GM23338 (cell line): ENCODE results near the gene AFF3. TPM values are rescaled to one million over a fixed set of nuclear protein-coding genes. Genes with fewer than 3 reads are reported as not detected.
"Not testable (repeated sequence)": the region's sequence is repeated elsewhere in the genome, so short reads cannot be mapped to it uniquely, and the experiment has no call there.

Experiments
- ATAC-seq: fragments of 200-7000 bp; cut with Tn5 transposase; 3 replicates; pipeline ENCODE4 v1.9.1; 2020
- DNase-seq: peaks from one replicate; pipeline ENCODE4 v3.0.0-alpha.2; 2015; ENCODE audit warnings: low spot score
- H2AFZ ChIP-seq: fragments of 200-600 bp; sonication (generic); 2 replicates; pipeline ENCODE4 v1.8.0; 2016; ENCODE audit warnings: antibody characterized with exemption, mild to moderate bottlenecking, moderate library complexity
- H3F3A ChIP-seq: fragments of 200-600 bp; sonication (generic); replicated peaks from 2 replicates; pipeline ENCODE4 v1.8.0; 2017; ENCODE audit warnings: antibody characterized with exemption, mixed run types, low read depth
- H3K27ac ChIP-seq: fragments of 200-600 bp; sonication (generic); 2 replicates; pipeline ENCODE4 v1.6.1; 2016; ENCODE audit warnings: low read depth
- H3K27me3 ChIP-seq: fragments of 200-600 bp; sonication (generic); 2 replicates; pipeline ENCODE4 v1.8.0; 2016; ENCODE audit warnings: mild to moderate bottlenecking, mixed run types, moderate library complexity; ENCODE audit not compliant: insufficient read depth
- H3K36me3 ChIP-seq: fragments of 200-600 bp; sonication (generic); 2 replicates; pipeline ENCODE4 v1.8.0; 2016; ENCODE audit warnings: mild to moderate bottlenecking; ENCODE audit not compliant: insufficient read depth
- H3K4me1 ChIP-seq: fragments of 200-600 bp; sonication (generic); 2 replicates; pipeline ENCODE4 v1.8.0; 2016; ENCODE audit warnings: mild to moderate bottlenecking, moderate library complexity; ENCODE audit not compliant: insufficient read depth
- H3K4me2 ChIP-seq: fragments of 200-600 bp; sonication (generic); 2 replicates; pipeline ENCODE4 v1.7.1; 2017; ENCODE audit warnings: mixed run types
- H3K4me3 ChIP-seq: fragments of 200-600 bp; sonication (generic); 2 replicates; pipeline ENCODE4 v1.6.1; 2016; ENCODE audit warnings: mixed run types
- H3K79me2 ChIP-seq: fragments of 200-600 bp; sonication (generic); replicated peaks from 2 replicates; pipeline ENCODE4 v1.8.0; 2017; ENCODE audit warnings: mild to moderate bottlenecking; ENCODE audit not compliant: insufficient read depth
- H3K9me2 ChIP-seq: fragments of 200-600 bp; sonication (generic); 2 replicates; pipeline ENCODE4 v1.8.0; 2017; ENCODE audit not compliant: insufficient read depth
- H4K20me1 ChIP-seq: fragments of 200-600 bp; sonication (generic); replicated peaks from 2 replicates; pipeline ENCODE4 v1.8.0; 2017; ENCODE audit warnings: mild to moderate bottlenecking; ENCODE audit not compliant: insufficient read depth
- H3K27ac Mint-ChIP-seq: 2 replicates; pipeline ENCODE4 v1.8.0; 2020; ENCODE audit warnings: inconsistent platforms, mild to moderate bottlenecking, moderate library complexity, mixed read lengths
- H3K27me3 Mint-ChIP-seq: 3 replicates; pipeline ENCODE4 v1.8.0; 2022; ENCODE audit warnings: low read depth, mild to moderate bottlenecking, moderate library complexity, mixed read lengths, inconsistent platforms; ENCODE audit not compliant: insufficient read depth, poor library complexity
- H3K36me3 Mint-ChIP-seq: 3 replicates; pipeline ENCODE4 v1.8.0; 2021; ENCODE audit warnings: low read depth, mild to moderate bottlenecking, inconsistent platforms, moderate library complexity, mixed read lengths
- H3K4me1 Mint-ChIP-seq: 3 replicates; pipeline ENCODE4 v1.8.0; 2020; ENCODE audit warnings: mild to moderate bottlenecking, inconsistent platforms, mixed read lengths
- H3K4me3 Mint-ChIP-seq: 3 replicates; pipeline ENCODE4 v1.8.0; 2021; ENCODE audit warnings: moderate library complexity, mild to moderate bottlenecking, inconsistent platforms, mixed read lengths
- H3K9me3 Mint-ChIP-seq: 3 replicates; pipeline ENCODE4 v1.8.0; 2020; ENCODE audit warnings: moderate library complexity, mild to moderate bottlenecking, inconsistent platforms, mixed read lengths
- CREB1 ChIP-seq: fragments of 250-450 bp; sonication (Bioruptor Pico); IDR thresholded peaks from 2 replicates; pipeline ENCODE4 v1.5.0; 2020; ENCODE audit warnings: low read depth, mild to moderate bottlenecking, moderate library complexity
- ETS1 ChIP-seq: IDR thresholded peaks from 2 replicates; pipeline ENCODE4 v1.6.1; 2016; ENCODE audit warnings: antibody characterized with exemption
- EZH2 ChIP-seq: fragments of 200-600 bp; sonication (generic); IDR thresholded peaks from one replicate; pipeline ENCODE4 v1.8.0; 2017; ENCODE audit warnings: antibody characterized with exemption, mild to moderate bottlenecking, low read depth; ENCODE audit not compliant: unreplicated experiment
- EZH2phosphoT487 ChIP-seq: fragments of 200-600 bp; sonication (generic); IDR thresholded peaks from one replicate; pipeline ENCODE4 v1.8.1; 2018; ENCODE audit warnings: antibody characterized with exemption; ENCODE audit not compliant: unreplicated experiment
- JUNB ChIP-seq: IDR thresholded peaks from one replicate; pipeline ENCODE4 v1.6.1; 2016; ENCODE audit warnings: antibody characterized with exemption; ENCODE audit not compliant: unreplicated experiment
- NANOG ChIP-seq: IDR thresholded peaks from 2 replicates; pipeline ENCODE4 v1.6.1; 2016; ENCODE audit warnings: antibody characterized with exemption, borderline replicate concordance
- POLR2AphosphoS5 ChIP-seq: IDR thresholded peaks from 2 replicates; pipeline ENCODE4 v1.6.1; 2016; ENCODE audit warnings: antibody characterized with exemption, low read depth
- REST ChIP-seq: IDR thresholded peaks from one replicate; pipeline ENCODE4 v1.6.1; 2018; ENCODE audit warnings: antibody characterized with exemption; ENCODE audit not compliant: unreplicated experiment
- STAT1 ChIP-seq: IDR thresholded peaks from one replicate; pipeline ENCODE4 v1.6.1; 2016; ENCODE audit warnings: antibody characterized with exemption; ENCODE audit not compliant: unreplicated experiment
- ZNF114 ChIP-seq: fragments of 250-450 bp; sonication (Bioruptor Pico); IDR thresholded peaks from 2 replicates; pipeline ENCODE4 v1.5.0; 2020; ENCODE audit warnings: mild to moderate bottlenecking, moderate library complexity
- ZNF331 ChIP-seq: fragments of 250-450 bp; sonication (Bioruptor Pico); IDR thresholded peaks from 2 replicates; pipeline ENCODE4 v1.5.0; 2020; ENCODE audit warnings: low read depth, mild to moderate bottlenecking, moderate library complexity
- polyA plus RNA-seq: library from polyadenylated mRNA; unstranded; fragments of >200 nt; fragmentation: Nextera tagmentation; extraction: Ambion mirVana; gene quantifications from 2 replicates; pipeline ENCODE4 v1.2.1, GENCODE V29; 2016
- total RNA-seq: library from RNA; depleted of rRNA; stranded (reverse); fragments of >200 nt; shearing (Covaris generic); gene quantifications from 2 replicates; pipeline ENCODE4 v1.2.3, GENCODE V29; 2014

The AFF3 gene
- total and polyA plus RNA-seq, 2 experiments from 2014 or later, result 0.73 to 1.4 TPM

- not testable (repeated sequence) for H3K27me3 ChIP-seq, H3K4me3 ChIP-seq, H3K36me3 ChIP-seq, H3K79me2 ChIP-seq, H3K4me2 ChIP-seq, H3K27me3 Mint-ChIP-seq, H3F3A ChIP-seq, DNase-seq, H3K9me2 ChIP-seq, H4K20me1 ChIP-seq, H3K27ac Mint-ChIP-seq, H3K4me1 Mint-ChIP-seq, H3K4me3 Mint-ChIP-seq, ATAC-seq, H3K36me3 Mint-ChIP-seq, H3K4me1 ChIP-seq, H3K27ac ChIP-seq, H2AFZ ChIP-seq
- peaks cover 24% of the 10 kb centered on the region for H3K9me3 Mint-ChIP-seq
Observed at GRCh38 chr2:100151832-100152231, 9.4 kb upstream of the AFF3 start.

- Histone ChIP-seq H3K4me1 (no peaks in the 10 kb centered on the region), H3F3A (no peaks in the 10 kb centered on the region), H4K20me1 (no peaks in the 10 kb centered on the region), H3K36me3 (no peaks in the 10 kb centered on the region; the same call in 1 of the 2 replicates), H3K79me2 (no peaks in the 10 kb centered on the region), H3K4me3 (no peak overlapping the region), H2AFZ (no peak overlapping the region), H3K27ac (no peak overlapping the region), H3K4me2 (no peak overlapping the region), H3K9me2 (no peaks in the 10 kb centered on the region), H3K27me3 (no peaks in the 10 kb centered on the region)
- TF ChIP-seq ZNF114 (CRISPR knock-in tag), result no peak
- Mint-ChIP-seq H3K4me1 (peaks cover 2% of the 10 kb centered on the region; the same call in 2 of the 3 replicates), H3K4me3 (no peak overlapping the region), H3K36me3 (no peaks in the 10 kb centered on the region), H3K9me3 (peaks cover 18% of the 10 kb centered on the region), H3K27ac (no peak overlapping the region), H3K27me3 (peaks cover 4% of the 10 kb centered on the region)
- DNase-seq, result no peak
- no peak for ATAC-seq
Observed at GRCh38 chr2:100151310-100151709, 8.9 kb upstream of the AFF3 start.

- no peaks in the 10 kb centered on the region for H3F3A ChIP-seq
- no peaks in the 10 kb centered on the region for H4K20me1 ChIP-seq
- no peak overlapping the region for H2AFZ ChIP-seq
- Mint-ChIP-seq H3K27me3 (peaks cover 5% of the 10 kb centered on the region), H3K9me3 (peaks cover 4% of the 10 kb centered on the region), H3K4me1 (peaks cover 2% of the 10 kb centered on the region; the same call in 2 of the 3 replicates), H3K27ac (no peak overlapping the region), H3K36me3 (no peaks in the 10 kb centered on the region), H3K4me3 (no peak overlapping the region)
- H3K27me3 ChIP-seq, result no peaks in the 10 kb centered on the region
- no peak overlapping the region for H3K4me2 ChIP-seq
- H3K4me3 ChIP-seq, result no peak overlapping the region
- DNase-seq, result no peak
- TF ChIP-seq CREB1 (no peak), EZH2phosphoT487 (no peak), STAT1 (no peak), REST (no peak), ZNF331 (CRISPR knock-in tag) (no peak), JUNB (no peak), ETS1 (no peak), EZH2 (no peak), POLR2AphosphoS5 (no peak), NANOG (no peak)
- no peak for ATAC-seq
- H3K36me3 ChIP-seq, result no peaks in the 10 kb centered on the region; the same call in 1 of the 2 replicates
- no peak overlapping the region for H3K27ac ChIP-seq
- H3K79me2 ChIP-seq, result no peaks in the 10 kb centered on the region
- no peaks in the 10 kb centered on the region for H3K4me1 ChIP-seq
- no peaks in the 10 kb centered on the region for H3K9me2 ChIP-seq
Observed at GRCh38 chr2:100148883-100149282, 6.5 kb upstream of the AFF3 start.
